Endodermal cell (in vitro differentiated cells): ENCODE data around the gene NADSYN1. TPM values are rescaled to one million over a fixed set of nuclear protein-coding genes. Genes with fewer than 3 reads are reported as not detected.

Experiments
- DNase-seq: peaks from one replicate; pipeline ENCODE4 v3.0.0-alpha.2; 2017
- H3K27ac ChIP-seq: 2 replicates; pipeline ENCODE4 v1.5.1; 2013; ENCODE audit warnings: mild to moderate bottlenecking, low read depth, low read length, moderate library complexity
- H3K27me3 ChIP-seq: 2 replicates; pipeline ENCODE4 v1.6.1; 2013; ENCODE audit warnings: mild to moderate bottlenecking, low read length, moderate library complexity; ENCODE audit not compliant: insufficient read depth, control insufficient read depth, poor library complexity, severe bottlenecking
- H3K36me3 ChIP-seq: 2 replicates; pipeline ENCODE4 v1.7.0; 2013; ENCODE audit warnings: mild to moderate bottlenecking, low read length, moderate library complexity; ENCODE audit not compliant: control insufficient read depth, insufficient read depth
- H3K4me1 ChIP-seq: one replicate; pipeline ENCODE4 v1.7.0; 2013; ENCODE audit warnings: low read length; ENCODE audit not compliant: control insufficient read depth, insufficient read depth
- H3K4me3 ChIP-seq: 2 replicates; pipeline ENCODE4 v1.5.1; 2013; ENCODE audit warnings: mild to moderate bottlenecking, low read length, moderate library complexity
- H3K9ac ChIP-seq: 2 replicates; pipeline ENCODE4 v1.6.1; 2013; ENCODE audit warnings: mild to moderate bottlenecking, low read length, moderate library complexity; ENCODE audit not compliant: poor library complexity, severe bottlenecking; ENCODE audit errors: extremely low read depth
- H3K9me3 ChIP-seq: 2 replicates; pipeline ENCODE4 v1.6.1; 2013; ENCODE audit warnings: mild to moderate bottlenecking, low read length, moderate library complexity; ENCODE audit not compliant: control insufficient read depth
- H3K27ac Mint-ChIP-seq: 2 replicates; pipeline ENCODE4 v1.8.0; 2020; ENCODE audit warnings: mixed read lengths
- H3K27me3 Mint-ChIP-seq: 2 replicates; pipeline ENCODE4 v1.8.0; 2021; ENCODE audit warnings: mild to moderate bottlenecking, mixed read lengths; ENCODE audit not compliant: insufficient read depth
- H3K36me3 Mint-ChIP-seq: 2 replicates; pipeline ENCODE4 v1.8.0; 2020; ENCODE audit warnings: low read depth, mixed read lengths
- H3K4me1 Mint-ChIP-seq: 2 replicates; pipeline ENCODE4 v1.8.0; 2020; ENCODE audit warnings: mixed read lengths
- H3K4me3 Mint-ChIP-seq: 2 replicates; pipeline ENCODE4 v1.8.0; 2020; ENCODE audit warnings: mild to moderate bottlenecking, moderate library complexity, mixed read lengths
- H3K9me3 Mint-ChIP-seq: 2 replicates; pipeline ENCODE4 v1.8.0; 2020; ENCODE audit warnings: mild to moderate bottlenecking, mixed read lengths
- CTCF ChIP-seq: fragments of 200-600 bp; sonication (generic); conservative IDR thresholded peaks from 2 replicates; pipeline ENCODE4 v1.5.0; 2021; ENCODE audit warnings: antibody characterized with exemption, mild to moderate bottlenecking
- WGBS, 2 experiments: methylation state at CpG; one replicate each; pipeline versions ENCODE4 v1.1.5 to v1.1.7; 2013; ENCODE audit warnings: missing lambda C conversion rate in 2 of 2, mixed read lengths in 1 of 2; ENCODE audit not compliant: insufficient coverage in 1 of 2, insufficient read length in 1 of 2; 5-methylcytosine and 5-hydroxymethylcytosine counted together
- total RNA-seq, 2 donors: library from RNA; stranded (reverse); fragmentation: NEBNext Ultra II Directional in 1 of 2; extraction: Animal tissue kit (Norgen Biotek cat#: 25700) in 1 of 2; gene quantifications; 2 replicates in 1 of 2; 3 replicates in 1 of 2; pipeline ENCODE4 v1.2.1, GENCODE V29; 2021

NADSYN1 gene
- total RNA-seq, 2 donors from 2014 or later, result 51.9 to 61.6 TPM

- Histone ChIP-seq H3K9ac (no peak overlapping the region), H3K36me3 (no peaks in the 10 kb centered on the region), H3K27me3 (no peaks in the 10 kb centered on the region), H3K4me3 (no peak overlapping the region), H3K27ac (no peak overlapping the region), H3K9me3 (no peaks in the 10 kb centered on the region), H3K4me1 (no peaks in the 10 kb centered on the region)
- Mint-ChIP-seq H3K4me1 (no peaks in the 10 kb centered on the region), H3K27me3 (peaks cover 19% of the 10 kb centered on the region), H3K27ac (no peak overlapping the region), H3K9me3 (no peaks in the 10 kb centered on the region), H3K36me3 (no peaks in the 10 kb centered on the region), H3K4me3 (no peak overlapping the region)
- TF ChIP-seq CTCF, result no peak
- no peak for DNase-seq
Measured at GRCh38 chr11:71414645-71415044, 38.4 kb upstream of the NADSYN1 start.

- Mint-ChIP-seq H3K27ac (no peak overlapping the region), H3K9me3 (no peaks in the 10 kb centered on the region), H3K4me3 (no peak overlapping the region), H3K4me1 (peaks cover 3% of the 10 kb centered on the region), H3K27me3 (peaks cover 16% of the 10 kb centered on the region), H3K36me3 (no peaks in the 10 kb centered on the region)
- no peak for TF ChIP-seq CTCF
- Histone ChIP-seq H3K4me3 (no peak overlapping the region), H3K36me3 (no peaks in the 10 kb centered on the region), H3K4me1 (no peaks in the 10 kb centered on the region), H3K27ac (no peak overlapping the region), H3K9me3 (no peaks in the 10 kb centered on the region), H3K9ac (no peak overlapping the region), H3K27me3 (no peaks in the 10 kb centered on the region)
- WGBS, 2 experiments, result 75 to 90% methylated on average over 3 to 8 of the region's 8 CpGs
- no peak for DNase-seq
Measured at GRCh38 chr11:71418643-71419042, 34.4 kb upstream of the NADSYN1 start.

GRCh38 chr11:71420455-71421241 lies 32.4 kb upstream of the NADSYN1 start:
- Histone ChIP-seq H3K9ac (no peak overlapping the region), H3K27ac (no peak overlapping the region), H3K4me1 (no peaks in the 10 kb centered on the region), H3K27me3 (no peaks in the 10 kb centered on the region), H3K4me3 (no peak overlapping the region), H3K36me3 (no peaks in the 10 kb centered on the region), H3K9me3 (no peaks in the 10 kb centered on the region)
- Mint-ChIP-seq H3K27ac (no peak overlapping the region), H3K36me3 (no peaks in the 10 kb centered on the region), H3K4me3 (no peak overlapping the region), H3K9me3 (no peaks in the 10 kb centered on the region), H3K27me3 (peaks cover 6% of the 10 kb centered on the region), H3K4me1 (peaks cover 3% of the 10 kb centered on the region)
- peak; percentile 89 for TF ChIP-seq CTCF
- WGBS, 2 experiments, result 82 to 91% methylated on average over 14 to 15 of the region's 16 CpGs
- peak; percentile 89 for DNase-seq
